ENCODE results near the gene CERS6. TPM values are rescaled to one million over a fixed set of nuclear protein-coding genes. Genes with fewer than 3 reads are reported as not detected.
"Not testable (repeated sequence)": the region's sequence is repeated elsewhere in the genome, so short reads cannot be mapped to it uniquely, and the experiment has no call there.

CERS6 gene
- total RNA-seq, 1 experiment from 2014 or later: 14.0 TPM

DNA sequence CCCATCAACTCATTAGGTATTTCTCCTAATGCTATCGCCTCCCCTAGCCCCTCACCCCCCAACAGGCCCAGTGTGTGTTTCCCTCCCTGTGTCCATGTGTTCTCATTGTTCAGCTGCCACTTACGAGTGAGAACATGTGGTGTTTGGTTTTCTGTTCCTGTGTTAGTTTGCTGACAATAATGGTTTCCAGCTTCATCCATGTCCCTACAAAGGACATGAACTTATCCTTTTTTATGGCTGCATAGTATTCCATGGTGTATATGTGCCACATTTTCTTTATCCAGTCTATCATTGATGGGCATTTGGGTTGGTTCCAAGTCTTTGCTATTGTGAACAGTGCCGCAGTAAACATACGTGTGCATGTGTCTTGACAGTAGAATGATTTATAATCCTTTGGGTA, 35.7 kb downstream of the CERS6 start:
- H3K4me3 ChIP-seq (ENCODE audit: insufficient read depth, low read depth, low read length); DNase-seq; H3K27me3 ChIP-seq (ENCODE audit: control insufficient read depth, insufficient read depth, low read length); H3K36me3 ChIP-seq (replicated peaks; ENCODE audit: control insufficient read depth, insufficient read depth, low read length): not testable (repeated sequence)

DNA sequence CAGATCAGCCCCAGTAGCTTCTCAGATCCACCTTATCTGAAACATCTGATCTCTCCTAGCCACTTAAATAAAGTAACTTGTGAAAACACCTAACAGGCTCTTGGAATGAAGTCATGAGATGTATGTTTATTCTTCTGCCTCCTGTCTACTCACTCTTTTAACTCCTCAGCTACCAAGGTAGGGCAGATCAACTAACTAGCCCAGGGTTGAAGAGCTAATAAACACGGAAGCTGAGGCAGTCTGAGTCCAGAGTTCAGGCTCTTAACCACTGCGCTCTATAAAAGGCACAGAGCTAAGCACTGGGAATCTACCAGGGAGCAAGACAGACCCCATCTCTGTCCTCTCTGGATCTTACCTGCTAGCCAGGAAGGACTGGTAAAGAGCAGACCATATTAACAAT, 37.1 kb downstream of the CERS6 start:
- H3K27me3 ChIP-seq (ENCODE audit: control insufficient read depth, insufficient read depth, low read length); H3K36me3 ChIP-seq (replicated peaks; ENCODE audit: control insufficient read depth, insufficient read depth, low read length); DNase-seq; H3K4me3 ChIP-seq (ENCODE audit: insufficient read depth, low read depth, low read length): not testable (repeated sequence)

DNA sequence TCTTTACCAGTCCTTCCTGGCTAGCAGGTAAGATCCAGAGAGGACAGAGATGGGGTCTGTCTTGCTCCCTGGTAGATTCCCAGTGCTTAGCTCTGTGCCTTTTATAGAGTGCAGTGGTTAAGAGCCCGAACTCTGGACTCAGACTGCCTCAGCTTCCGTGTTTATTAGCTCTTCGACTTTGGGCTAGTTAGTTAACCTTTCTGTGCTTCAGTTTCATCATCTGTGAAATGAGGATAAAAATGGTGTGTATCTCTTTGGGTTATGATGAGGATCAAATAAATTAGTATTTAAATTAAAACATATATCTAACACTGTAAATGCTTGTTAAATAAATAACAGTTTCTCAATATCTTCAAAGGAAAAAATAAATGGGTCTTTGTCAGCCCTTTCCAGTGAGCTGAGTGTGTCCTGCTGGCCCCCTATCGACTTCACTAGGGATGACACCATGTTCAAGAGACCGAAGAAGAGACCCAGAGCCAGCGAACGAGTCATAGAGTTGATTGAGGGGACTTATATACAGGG, 38.2 kb downstream of the CERS6 start:
- no peak for DNase-seq
- Histone ChIP-seq H3K36me3 (replicated peaks; ENCODE audit: control insufficient read depth, insufficient read depth, low read length) (no peaks in the 10 kb centered on the region), H3K27me3 (ENCODE audit: control insufficient read depth, insufficient read depth, low read length) (no peaks in the 10 kb centered on the region), H3K4me3 (ENCODE audit: insufficient read depth, low read depth, low read length) (no peak overlapping the region)

DNA sequence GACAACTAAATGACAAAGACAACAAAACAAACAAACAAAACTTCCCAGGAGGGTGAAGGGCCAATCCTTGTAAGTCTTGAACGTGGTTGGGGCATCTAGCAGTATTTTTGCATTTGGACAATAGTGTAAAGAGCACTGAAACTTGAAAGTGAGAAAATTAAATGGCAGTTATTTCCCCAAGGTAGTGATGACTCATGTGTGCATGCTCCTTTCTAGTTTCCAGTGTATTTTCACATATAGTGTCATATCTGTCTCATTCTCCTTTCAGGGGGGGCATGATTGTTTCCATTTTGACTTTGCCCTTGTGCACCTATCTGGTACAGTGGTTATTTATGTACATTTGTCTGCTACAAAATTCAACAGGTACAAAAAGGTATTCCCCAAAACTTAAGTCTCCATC, 39.5 kb downstream of the CERS6 start:
- no peak overlapping the region for H3K4me3 ChIP-seq (ENCODE audit: insufficient read depth, low read depth, low read length)
- DNase-seq: no peak
- H3K36me3 ChIP-seq (replicated peaks; ENCODE audit: control insufficient read depth, insufficient read depth, low read length): no peaks in the 10 kb centered on the region
- no peaks in the 10 kb centered on the region for H3K27me3 ChIP-seq (ENCODE audit: control insufficient read depth, insufficient read depth, low read length)

DNA sequence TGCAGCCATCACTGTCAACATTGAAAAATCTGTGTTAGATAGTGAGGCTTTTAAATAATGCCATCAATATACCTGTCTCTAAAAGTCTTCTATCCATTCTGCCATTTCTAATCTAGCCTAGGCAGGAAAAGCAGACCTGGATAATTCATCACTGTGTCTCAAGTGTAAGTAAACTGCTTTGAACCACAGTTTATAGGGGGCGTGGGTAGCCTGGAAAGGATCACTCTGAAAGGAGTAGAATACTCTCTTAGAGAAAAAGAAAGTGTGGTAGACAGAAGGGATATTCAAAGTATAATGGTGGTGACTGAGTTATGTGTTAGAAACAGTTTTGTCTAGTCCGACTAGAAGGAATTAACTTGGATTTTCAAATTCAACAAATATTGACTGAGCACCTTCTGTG, 40.8 kb downstream of the CERS6 start:
- no peak overlapping the region for H3K4me3 ChIP-seq (ENCODE audit: insufficient read depth, low read depth, low read length)
- H3K27me3 ChIP-seq (ENCODE audit: control insufficient read depth, insufficient read depth, low read length): no peaks in the 10 kb centered on the region
- DNase-seq: no peak
- no peaks in the 10 kb centered on the region for H3K36me3 ChIP-seq (replicated peaks; ENCODE audit: control insufficient read depth, insufficient read depth, low read length)

DNA sequence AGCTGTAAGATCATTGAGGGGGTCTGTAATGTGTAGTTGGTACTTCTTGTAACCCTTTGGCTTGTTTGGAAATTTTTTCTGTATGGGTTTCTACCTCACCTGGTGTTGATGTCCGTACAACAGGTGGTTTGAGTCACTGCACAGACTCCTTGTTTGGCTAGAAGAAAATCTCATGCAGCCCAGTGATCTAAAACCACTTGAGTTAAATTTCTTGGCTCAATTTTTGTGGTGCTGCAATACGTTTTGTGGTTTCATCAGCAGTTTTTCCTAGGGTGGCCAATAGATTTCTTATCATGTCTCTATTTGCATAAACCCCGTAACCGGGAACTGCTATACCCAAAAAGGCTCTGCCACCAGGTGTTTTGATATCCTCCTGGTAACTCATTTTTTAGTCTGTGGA, 43.4 kb downstream of the CERS6 start:
- no peak for DNase-seq
- no peak overlapping the region for H3K4me3 ChIP-seq (ENCODE audit: insufficient read depth, low read depth, low read length)
- no peaks in the 10 kb centered on the region for H3K36me3 ChIP-seq (replicated peaks; ENCODE audit: control insufficient read depth, insufficient read depth, low read length)
- H3K27me3 ChIP-seq (ENCODE audit: control insufficient read depth, insufficient read depth, low read length): no peaks in the 10 kb centered on the region

DNA sequence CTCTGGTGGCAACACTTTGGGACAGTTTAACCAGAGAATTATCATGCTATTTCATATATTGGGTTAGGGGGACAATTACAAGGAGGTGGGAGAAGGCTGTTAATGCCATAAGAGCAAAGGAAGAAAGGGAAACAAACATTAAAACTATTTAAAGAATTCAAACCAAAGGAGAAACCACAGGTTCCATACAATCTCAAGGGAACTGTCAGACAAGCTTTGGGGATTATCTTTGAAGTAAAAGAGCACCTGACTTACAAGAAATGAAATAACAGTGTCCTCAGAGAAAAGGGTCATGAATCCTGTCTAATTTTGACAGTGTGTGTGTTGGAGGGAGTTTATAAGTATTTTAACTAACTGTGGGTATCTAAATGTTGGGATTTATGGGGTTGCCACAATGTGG, 44.4 kb downstream of the CERS6 start:
- no peaks in the 10 kb centered on the region for H3K27me3 ChIP-seq (ENCODE audit: control insufficient read depth, insufficient read depth, low read length)
- DNase-seq: no peak
- no peaks in the 10 kb centered on the region for H3K36me3 ChIP-seq (replicated peaks; ENCODE audit: control insufficient read depth, insufficient read depth, low read length)
- no peak overlapping the region for H3K4me3 ChIP-seq (ENCODE audit: insufficient read depth, low read depth, low read length)

DNA sequence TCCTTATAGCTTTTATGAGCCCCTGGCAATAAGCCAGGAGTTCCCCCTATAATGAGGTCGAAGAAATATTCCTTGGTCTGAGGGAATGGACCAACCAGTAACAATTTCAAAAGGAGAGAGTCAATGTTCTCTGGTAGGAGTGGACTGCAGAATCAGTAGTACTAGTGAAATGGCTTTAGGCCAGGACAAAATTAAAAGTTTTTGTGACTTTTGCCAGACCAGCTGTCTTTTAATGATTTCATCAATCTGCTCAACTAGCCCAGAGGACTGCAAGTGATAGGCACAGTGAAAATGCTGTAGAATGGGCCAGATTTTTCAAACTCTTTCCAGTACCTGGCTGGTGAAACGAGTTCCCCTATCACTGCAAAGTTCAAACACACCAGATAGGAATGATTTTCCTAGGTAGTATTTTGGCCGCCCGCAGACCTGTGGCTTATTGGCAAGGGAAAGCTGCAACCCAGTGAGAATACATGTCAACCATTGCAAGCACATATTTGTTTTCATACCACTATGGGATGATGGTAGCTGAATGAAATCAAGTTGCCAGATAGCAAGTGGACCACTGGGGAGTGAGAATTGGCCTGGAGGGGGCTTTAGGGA, 45.5 kb downstream of the CERS6 start:
- Histone ChIP-seq H3K4me3 (ENCODE audit: insufficient read depth, low read depth, low read length) (no peak overlapping the region), H3K27me3 (ENCODE audit: control insufficient read depth, insufficient read depth, low read length) (no peaks in the 10 kb centered on the region), H3K36me3 (replicated peaks; ENCODE audit: control insufficient read depth, insufficient read depth, low read length) (no peaks in the 10 kb centered on the region)
- DNase-seq: no peak

DNA sequence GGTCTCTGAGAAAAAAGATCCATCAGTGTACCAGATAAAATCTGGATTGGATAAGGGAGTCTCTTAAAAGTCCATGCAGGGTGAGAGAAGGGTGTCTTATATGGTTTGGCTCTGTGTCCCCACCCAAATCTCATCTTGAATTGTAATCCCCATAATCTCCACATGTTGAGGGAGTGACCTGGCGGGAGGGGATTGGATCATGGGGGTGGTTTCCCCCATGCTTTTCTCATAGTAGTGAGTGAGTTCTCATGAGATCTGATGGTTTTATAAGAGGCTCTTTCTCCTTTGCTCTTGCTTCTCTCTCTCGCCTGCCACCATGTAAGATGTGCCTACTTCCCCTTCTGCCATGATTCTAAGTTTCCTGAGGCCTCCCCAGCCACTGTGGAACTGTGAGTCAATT, 46.8 kb downstream of the CERS6 start:
- not testable (repeated sequence) for DNase-seq; H3K4me3 ChIP-seq (ENCODE audit: insufficient read depth, low read depth, low read length); H3K36me3 ChIP-seq (replicated peaks; ENCODE audit: control insufficient read depth, insufficient read depth, low read length); H3K27me3 ChIP-seq (ENCODE audit: control insufficient read depth, insufficient read depth, low read length)

DNA sequence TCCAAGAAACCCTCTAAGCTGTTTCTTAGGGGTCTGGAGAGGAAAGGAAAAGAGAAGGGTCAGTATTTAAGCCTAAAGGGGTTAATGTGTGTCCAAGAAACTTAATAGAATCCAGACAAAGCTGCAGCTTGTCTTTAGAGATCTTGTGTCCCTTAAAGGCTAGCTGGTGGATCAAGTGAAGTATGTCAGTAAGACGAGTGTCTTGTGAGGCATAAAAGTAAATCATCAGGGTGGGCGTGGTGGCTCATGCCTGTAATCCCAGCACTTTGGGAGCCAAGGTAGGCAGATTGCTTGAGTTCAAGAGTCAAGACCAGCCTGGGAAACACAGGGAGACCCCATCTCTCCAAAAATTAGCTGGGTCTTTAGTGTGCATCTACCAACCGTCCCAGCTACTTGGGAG, 47.8 kb downstream of the CERS6 start:
- H3K36me3 ChIP-seq (replicated peaks; ENCODE audit: control insufficient read depth, insufficient read depth, low read length): no peaks in the 10 kb centered on the region
- DNase-seq: no peak
- no peaks in the 10 kb centered on the region for H3K27me3 ChIP-seq (ENCODE audit: control insufficient read depth, insufficient read depth, low read length)
- H3K4me3 ChIP-seq (ENCODE audit: insufficient read depth, low read depth, low read length): no peak overlapping the region

DNA sequence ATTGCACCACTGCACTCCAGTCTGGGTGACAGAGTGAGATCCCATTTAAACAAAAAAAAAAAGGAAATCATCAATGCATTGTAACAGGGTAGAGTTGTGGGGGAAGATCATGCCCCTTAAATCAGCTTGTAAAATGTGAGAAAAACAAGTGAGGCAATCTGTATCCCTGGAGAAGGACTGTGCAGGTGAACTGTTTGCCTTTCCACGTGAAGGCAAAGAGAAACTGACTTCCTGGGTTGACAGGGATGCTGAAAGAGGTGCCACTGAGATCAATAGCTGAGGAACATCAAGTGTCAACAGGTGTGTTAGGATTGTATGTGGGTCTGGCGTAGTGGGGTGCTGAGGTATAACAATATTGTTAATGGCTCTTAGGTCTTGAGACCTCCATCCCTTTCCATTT, 48.3 kb downstream of the CERS6 start:
- no peaks in the 10 kb centered on the region for H3K36me3 ChIP-seq (replicated peaks; ENCODE audit: control insufficient read depth, insufficient read depth, low read length)
- DNase-seq: no peak
- H3K27me3 ChIP-seq (ENCODE audit: control insufficient read depth, insufficient read depth, low read length): no peaks in the 10 kb centered on the region
- no peak overlapping the region for H3K4me3 ChIP-seq (ENCODE audit: insufficient read depth, low read depth, low read length)

DNA sequence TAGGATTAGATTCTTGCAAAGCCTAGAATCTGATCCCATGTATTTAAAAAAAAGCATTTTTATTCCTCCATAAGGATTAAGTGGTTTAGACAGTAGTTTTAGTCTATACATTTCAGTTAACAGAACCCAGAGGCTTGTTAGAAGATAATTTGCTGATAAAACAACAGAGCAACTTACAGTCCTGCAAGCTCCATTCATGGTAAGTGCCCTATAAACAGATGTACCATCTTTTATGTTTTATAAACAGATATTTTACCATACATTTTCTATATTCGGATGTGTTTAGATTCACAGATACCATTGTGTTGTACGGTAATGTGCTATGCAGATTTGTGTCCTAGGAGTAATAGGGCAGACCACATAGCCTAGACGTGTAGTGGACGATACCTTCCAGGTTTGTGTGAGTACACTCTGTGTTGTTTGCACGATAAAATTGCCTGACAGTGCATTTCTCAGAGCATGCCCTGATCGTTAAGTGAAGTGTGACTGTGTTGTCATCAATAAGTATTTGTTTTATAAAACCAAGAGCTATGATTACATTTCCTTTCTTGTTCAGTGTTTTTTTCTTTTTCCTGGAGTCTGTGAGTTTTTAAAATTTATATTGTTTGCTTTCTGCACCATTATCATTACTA, 54.2 kb downstream of the CERS6 start:
- no peak overlapping the region for H3K4me3 ChIP-seq (ENCODE audit: insufficient read depth, low read depth, low read length)
- DNase-seq: no peak
- no peaks in the 10 kb centered on the region for H3K27me3 ChIP-seq (ENCODE audit: control insufficient read depth, insufficient read depth, low read length)
- no peaks in the 10 kb centered on the region for H3K36me3 ChIP-seq (replicated peaks; ENCODE audit: control insufficient read depth, insufficient read depth, low read length)

DNA sequence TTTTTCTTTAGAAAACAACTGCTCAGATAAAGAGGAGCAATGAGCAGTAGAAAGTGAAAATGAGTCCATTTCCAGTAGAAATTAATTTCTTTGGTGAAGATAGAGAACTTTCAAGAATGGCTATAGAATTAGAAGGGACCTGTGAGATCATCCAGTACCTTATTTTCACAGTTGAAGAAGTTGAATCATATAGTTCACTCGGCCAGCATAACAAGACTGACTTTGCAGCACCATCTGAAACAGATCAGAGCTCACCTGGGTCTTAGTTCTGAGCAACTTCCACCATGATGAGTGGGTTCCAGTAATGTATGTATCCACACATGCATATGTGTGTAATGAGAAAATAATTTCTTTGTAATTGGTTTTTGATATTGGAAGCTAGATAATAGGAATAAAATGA, 58.6 kb downstream of the CERS6 start:
- Histone ChIP-seq H3K36me3 (replicated peaks; ENCODE audit: control insufficient read depth, insufficient read depth, low read length) (no peaks in the 10 kb centered on the region), H3K27me3 (ENCODE audit: control insufficient read depth, insufficient read depth, low read length) (no peaks in the 10 kb centered on the region), H3K4me3 (ENCODE audit: insufficient read depth, low read depth, low read length) (no peak overlapping the region)
- DNase-seq: no peak

DNA sequence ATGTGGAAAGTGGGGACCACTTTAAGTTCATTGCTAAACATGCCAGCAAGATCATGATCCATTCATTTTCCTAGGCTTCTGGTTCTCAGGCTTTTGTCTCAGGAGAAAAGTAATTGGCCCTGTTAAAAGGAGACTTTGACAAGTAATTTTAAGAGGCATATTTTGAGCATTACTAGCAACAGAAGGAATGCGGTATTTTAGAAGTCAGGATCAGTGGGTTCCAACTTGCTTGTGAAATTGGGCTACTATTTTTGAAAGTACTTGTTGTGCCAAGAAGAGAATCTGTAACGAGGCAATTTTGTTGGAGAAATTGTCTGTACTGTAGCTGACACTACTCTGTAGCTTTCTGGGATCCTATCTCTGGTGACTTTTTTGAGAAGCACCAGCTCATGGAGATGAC, 59.4 kb downstream of the CERS6 start:
- H3K4me3 ChIP-seq (ENCODE audit: insufficient read depth, low read depth, low read length): no peak overlapping the region
- no peak for DNase-seq
- no peaks in the 10 kb centered on the region for H3K27me3 ChIP-seq (ENCODE audit: control insufficient read depth, insufficient read depth, low read length)
- no peaks in the 10 kb centered on the region for H3K36me3 ChIP-seq (replicated peaks; ENCODE audit: control insufficient read depth, insufficient read depth, low read length)

DNA sequence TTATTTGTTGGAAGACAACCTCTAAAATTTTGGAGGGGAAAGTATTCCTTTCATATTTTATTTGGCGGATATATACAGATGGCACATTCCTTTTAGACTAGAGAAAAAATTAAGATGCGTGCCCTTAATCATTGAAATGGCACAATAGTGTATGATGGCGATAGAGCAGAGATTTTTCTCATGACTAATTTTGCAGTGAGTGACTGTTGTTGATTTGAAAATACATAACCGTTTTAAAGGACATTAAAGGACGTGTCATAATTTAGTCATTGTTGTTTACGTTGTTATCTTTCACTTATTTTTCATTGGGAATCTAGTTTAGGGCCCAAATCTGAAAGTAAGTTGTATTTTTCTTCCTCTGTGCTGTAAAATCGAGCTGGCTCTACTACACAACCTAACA, 61.7 kb downstream of the CERS6 start:
- no peak for DNase-seq

More for the DNA sequence above, 61.7 kb downstream of the CERS6 start:
- Histone ChIP-seq H3K36me3 (replicated peaks; ENCODE audit: control insufficient read depth, insufficient read depth, low read length) (no peaks in the 10 kb centered on the region), H3K27me3 (ENCODE audit: control insufficient read depth, insufficient read depth, low read length) (no peaks in the 10 kb centered on the region), H3K4me3 (ENCODE audit: insufficient read depth, low read depth, low read length) (no peak overlapping the region)

Data from H7 (cell line).